NCI-H2081 treated with DMSO at 0.1 percent for 48 hours (cell line): ENCODE results near the gene STX16.

ENCODE experiments used
- DNase-seq: peaks from one replicate; lab custom pipeline; 2025; lab: John Stamatoyannopoulos, UW

STX16 gene

DNA sequence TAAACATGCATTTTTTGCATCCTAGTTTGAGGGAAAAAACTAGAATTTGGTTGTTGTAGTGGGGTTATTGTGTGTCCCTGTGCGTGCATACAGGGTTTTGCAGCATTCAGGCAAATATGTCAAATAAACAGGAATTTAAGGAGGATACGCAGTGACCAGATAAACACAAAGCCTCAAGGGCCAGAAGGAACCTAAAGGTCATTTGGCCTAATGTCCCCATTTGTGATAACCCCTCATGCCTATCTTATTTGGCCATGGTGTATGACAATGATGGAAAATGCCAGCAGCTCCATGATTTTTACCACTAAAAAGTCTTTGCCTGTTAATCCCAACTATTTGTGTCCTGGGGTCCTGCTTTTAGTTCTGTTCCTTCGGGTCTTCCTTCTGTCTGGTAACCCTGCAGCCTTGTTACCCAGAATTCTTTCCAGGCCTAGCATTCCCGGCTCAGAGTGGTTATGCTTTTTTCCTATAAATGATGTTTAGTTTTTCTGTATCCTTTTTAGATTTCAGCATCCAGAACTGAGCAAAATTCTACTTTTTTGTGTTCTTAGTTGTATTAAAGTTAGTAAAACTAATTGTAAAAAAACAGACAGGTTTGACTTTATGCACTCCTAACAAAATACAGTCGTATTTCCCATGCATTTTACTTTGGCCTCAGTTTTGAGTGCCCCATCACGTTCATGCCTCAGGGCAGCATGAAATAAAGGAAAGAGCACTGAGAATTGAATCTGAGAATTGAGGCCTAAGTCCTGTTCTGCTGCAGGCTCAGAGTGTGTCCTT is 4.4 kb downstream of the STX16 start:
- DNase-seq: no peak

DNA sequence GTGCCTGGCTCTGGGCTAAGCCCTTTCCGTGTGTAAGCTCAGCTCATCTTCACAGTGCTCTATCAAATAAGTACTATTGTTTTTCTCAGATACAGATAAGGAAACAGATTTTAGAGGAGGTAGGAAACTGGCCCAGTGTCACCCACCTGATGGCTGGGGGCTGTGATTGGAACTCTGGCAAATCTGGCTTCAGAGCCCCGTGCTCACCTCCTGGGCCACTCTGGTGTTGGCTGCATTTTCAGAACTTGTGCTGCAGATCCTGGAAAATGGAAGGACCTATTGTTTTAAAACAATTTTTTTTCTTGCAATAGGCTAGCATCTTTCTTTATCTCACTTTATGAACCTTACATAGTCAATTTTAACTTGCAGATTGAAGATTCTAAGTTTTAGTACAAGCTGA is 5.7 kb downstream of the STX16 start:
- no peak for DNase-seq

GRCh38 chr20:58657262-58657661 is 6.2 kb downstream of the STX16 start:
- no peak for DNase-seq

DNA sequence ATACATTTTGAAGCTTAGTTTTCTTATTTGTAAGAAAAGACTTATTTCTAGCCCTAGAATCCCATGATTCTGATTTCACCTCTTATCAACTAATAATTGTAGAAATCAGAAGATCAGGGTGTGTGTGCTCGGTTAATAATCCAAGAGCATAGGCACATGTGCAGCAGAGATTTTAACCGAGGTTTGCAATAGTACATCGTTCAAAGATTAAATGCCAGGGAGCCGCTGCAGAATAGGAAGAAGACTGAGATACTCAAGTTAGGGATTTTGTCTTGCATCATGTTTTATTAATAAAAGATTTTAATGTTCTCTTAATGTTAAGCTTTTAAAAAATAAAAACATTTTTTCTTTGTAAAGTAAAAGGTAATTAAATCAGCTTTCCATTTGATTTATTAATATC is 6.9 kb downstream of the STX16 start:
- no peak for DNase-seq

DNA sequence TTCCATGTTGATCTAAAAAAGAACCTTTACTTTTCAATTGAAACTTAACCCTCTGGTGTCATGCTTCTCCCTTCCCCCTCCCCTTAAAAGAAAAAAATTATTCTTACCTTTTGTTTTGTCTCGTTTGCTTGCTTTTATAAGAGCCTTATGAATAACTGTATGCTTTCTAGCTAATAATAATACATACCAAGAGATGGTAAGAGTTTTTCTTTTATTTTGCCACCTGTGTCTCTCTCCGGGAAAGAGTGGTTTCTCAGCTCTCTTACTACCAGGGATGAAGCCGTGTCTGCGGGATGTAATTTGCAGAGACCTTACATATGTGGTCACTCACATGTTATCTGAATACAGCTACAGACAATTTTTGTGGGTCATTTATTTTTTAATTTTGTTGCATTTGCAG is 7.7 kb downstream of the STX16 start:
- no peak for DNase-seq

DNA sequence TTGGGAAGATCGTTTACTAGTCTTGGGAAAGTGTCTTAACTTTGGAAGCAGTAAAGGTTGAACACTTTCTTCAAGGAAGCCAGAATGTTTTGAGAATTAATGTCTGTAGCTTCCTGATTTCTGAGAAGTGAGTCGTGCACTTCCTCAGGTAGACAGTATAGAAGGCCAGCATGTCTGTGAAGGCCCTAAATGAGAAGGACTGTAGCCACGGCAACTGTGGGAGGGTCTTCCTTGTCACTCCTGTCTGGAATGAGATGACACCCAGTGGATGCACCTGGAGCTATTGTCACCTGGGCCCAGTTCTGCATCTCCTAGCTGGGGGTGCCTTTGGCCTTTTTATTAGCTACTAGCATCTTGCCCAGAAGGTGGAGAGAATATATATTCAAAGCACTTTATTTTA is 8.8 kb downstream of the STX16 start:
- no peak for DNase-seq

DNA sequence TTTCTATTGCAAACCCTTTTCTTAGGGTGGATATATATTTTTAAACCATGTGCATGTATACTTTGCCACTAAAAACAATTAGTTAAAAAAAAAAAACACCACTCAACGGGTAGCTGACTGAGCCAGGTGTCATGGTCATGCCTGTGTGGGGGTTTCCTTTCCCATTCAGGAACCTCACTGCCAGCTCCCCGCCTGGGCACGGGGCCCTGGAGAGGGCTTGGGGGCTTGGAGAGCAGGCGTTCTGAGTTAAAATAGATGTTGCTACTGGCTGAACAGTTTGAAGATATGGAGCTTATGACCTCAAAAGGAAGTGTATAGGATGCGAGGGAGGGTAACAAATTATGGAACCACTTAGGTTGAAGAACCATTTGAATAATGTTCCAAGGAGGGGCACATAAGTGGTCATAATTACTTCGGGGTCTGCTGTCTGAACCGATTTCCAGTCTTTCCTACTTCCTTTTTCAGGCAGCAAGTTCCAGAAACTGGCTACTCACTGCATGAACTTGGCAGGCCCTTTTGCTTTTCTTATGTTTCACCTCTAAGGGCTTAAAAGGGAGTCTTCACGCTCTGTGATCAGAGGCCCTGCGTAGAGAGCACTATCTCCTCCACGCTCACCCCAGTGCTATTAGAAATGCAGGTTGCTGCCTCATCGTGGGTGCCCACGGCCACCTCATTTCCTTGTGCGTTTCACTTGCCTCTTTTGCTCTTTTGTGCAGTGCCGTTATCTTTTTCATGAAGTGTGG is 9.9 kb downstream of the STX16 start:
- no peak for DNase-seq

DNA sequence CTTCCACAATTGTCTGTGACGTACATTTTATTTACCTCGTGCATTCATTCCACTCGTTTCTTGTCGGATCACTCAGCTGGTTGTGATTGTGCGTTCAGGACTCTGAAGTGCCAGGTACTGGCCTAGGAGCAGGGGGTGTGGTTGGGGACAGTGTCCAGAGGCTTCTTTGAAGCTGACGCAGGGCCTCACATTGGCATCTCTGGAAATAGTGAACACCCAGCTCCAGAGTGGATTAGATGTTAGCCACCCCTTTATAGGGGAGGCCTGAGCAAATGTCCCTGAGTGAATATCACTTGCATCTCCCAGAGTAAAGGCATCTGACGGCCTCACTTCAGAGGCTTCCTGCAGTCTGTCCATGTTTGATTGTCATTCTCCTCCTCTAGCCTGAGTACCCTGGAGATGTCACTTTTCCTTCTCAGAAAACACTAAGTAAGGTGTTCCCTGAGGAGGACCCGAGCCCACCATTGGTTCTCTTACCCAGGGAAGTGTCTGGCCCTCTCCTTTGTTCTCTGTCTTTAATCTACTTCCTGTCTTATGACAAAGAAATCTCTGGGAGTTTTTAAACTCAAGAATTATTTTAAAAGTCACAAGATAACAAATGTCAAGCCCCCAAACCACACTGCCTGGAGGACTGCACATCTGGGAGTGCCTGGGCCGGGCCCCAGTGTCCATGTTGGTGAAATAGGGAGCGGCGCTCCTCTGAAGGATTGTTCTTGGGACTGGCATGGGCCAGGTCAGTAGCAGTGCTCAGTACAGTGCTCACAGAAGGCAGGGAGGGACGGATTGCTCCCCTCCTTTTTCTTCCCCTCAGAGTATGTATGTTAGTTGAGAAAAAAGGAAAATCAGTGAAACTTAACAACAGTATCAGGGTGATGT is 10.8 kb downstream of the STX16 start:
- no peak for DNase-seq

- no peak for DNase-seq
These were observed 13.2 kb downstream of the STX16 start for GRCh38 chr20:58664331-58664730.

GRCh38 chr20:58664883-58665282 is 13.8 kb downstream of the STX16 start:
- DNase-seq: no peak

- DNase-seq: no peak
These were observed 14.5 kb downstream of the STX16 start for GRCh38 chr20:58665606-58666005.

DNA sequence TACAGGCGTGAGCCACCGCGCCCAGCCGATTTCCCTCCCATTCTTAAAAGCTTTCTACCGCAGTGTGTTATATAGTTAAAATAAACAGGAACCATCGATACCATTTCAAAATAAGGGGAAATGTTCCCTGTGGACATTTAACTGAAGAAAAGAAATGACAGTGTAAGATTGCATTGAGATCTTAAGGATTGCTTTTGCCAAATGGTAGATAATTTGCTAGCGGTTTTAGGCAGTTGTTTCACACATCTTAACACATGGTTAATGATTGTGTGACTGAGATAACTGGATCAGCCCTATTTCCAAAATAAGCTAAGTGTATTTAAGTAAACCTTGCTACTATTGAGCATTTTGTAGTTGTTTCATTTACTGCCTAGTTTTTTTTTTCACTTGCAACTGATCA is 15.6 kb downstream of the STX16 start:
- no peak for DNase-seq

DNA sequence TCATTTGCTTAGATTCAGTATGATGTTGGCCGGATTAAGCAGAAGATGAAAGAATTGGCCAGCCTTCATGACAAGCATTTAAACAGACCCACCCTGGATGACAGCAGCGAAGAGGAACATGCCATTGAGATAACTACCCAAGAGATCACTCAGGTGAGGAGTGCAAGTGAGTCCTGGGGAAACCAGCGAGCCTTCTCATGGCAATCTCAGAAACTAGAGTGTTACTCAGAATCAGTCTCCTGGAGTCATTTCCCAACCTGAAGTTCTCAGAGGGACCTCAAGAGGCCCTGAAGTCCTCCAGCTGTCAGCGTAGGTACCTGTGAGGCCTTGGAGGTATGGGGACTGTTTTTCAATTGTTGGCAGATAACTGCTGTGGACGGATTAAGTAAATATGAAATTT is 16.9 kb downstream of the STX16 start:
- no peak for DNase-seq

GRCh38 chr20:58668901-58669286 is 17.8 kb downstream of the STX16 start:
- DNase-seq: no peak

- no peak for DNase-seq
These were observed 18.4 kb downstream of the STX16 start for GRCh38 chr20:58669287-58670006.

DNA sequence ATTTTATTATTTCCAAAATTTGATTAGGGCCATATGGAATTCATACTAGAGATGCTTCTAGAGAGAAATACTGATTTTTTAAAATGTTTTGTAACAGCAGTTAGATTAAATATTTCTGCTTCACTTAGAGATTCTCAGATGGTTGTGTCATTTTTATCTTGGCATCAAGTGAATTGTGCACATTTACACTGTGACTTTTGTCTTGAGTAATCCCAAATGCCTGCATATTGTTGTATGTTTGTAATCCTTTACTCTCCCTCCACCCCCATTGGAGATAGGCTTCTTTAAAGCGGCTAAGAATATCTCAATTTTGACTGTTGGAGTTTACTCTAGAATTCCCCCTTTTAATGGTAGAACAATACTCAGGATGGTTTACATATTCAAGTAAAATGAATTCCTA is 19.0 kb downstream of the STX16 start:
- DNase-seq: no peak

DNA sequence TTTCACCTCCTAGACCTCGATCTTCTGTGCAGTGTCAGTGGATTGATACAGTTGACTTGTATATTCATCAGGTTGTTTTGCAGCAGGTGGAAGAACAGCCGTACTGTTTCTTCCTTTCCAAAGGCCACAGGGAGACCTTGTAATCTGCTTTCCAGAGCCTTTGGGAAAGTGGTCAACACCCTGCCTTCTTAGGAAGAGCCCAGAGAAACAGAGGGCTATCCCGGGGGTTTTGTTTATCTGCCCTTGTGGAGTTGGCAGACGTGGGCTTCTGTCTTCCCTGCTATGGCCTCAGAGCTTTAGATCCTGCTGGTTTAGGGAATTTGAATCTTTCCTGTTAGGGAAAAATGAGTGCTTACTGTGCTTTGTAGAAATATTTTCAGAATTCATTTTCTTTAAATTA is 19.6 kb downstream of the STX16 start:
- DNase-seq: no peak

GRCh38 chr20:58673119-58673518 is 22.0 kb downstream of the STX16 start:
- no peak for DNase-seq

DNA sequence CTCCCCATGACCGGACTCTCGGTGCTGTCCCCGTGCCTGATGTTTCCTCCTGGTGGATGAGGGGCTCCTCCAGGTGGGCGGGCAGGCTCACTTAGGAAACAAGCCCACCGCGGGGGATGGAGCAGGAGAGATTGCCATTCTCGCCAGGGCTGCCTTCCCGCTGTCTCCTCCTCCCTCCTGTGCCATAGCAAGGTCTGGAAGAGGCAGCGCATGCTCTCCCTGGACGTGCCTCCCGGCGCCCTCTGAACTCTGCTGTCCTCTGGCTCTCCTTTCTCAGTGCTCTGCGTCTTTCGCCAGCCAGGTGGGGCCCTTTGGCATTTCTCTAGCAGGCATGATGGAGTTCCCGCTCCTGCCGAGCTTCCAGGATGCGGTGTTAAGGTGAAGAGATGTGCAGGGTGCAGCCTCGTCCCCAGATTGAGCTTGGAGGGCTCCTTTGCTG is 24.1 kb downstream of the STX16 start:
- no peak for DNase-seq

- no peak for DNase-seq
These were observed 24.6 kb downstream of the STX16 start for GRCh38 chr20:58675641-58676040.

DNA sequence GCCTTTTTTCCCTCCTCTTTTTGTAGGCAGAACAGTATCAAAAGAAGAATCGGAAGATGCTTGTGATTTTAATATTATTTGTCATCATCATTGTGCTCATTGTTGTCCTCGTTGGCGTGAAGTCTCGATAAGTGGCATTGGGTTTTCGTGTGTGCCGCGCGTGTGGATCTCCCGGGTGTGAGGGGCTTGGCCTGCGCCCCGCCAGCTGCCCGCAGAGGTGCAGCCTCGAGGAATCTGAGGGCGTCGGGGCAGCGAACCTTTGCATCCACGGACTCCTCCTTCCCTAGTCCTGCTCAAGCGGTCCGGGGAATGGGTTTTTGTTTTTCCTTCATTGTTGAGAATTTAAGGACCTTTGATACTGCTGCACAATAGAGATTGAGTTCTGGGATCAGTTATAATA is 25.1 kb downstream of the STX16 start:
- DNase-seq: no peak

DNA sequence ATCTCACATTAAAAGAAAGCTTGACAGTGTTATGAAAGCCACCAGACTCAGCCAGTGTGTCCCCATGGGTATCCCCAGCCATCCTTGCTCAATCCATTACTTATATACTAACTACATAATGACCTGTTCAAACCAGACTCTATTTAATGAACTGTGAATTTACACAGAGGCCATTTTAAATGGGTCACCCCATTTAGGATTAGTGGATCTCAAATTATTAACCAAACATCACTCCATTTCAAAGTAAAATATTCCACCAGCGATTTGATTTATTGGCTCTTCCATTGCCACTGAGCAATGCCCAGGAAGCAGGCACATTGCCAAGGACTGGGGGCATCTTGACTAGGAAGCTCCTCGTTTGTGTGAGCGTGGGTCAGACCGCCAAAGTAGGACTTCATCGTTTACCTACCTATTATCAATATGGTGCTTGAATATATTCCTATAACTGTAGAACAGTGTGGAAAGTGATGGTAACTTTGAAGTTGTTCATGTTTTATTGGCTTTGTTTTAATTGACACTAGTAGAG is 26.1 kb downstream of the STX16 start:
- no peak for DNase-seq
